H9 (cell line): ENCODE measurements around the gene STK10. TPM values are rescaled to one million over a fixed set of nuclear protein-coding genes. Genes with fewer than 3 reads are reported as not detected.

Experiments used
- DNase-seq: peaks from one replicate; pipeline ENCODE4 v3.0.0-alpha.2; 2017
- H2AFZ ChIP-seq: one replicate; pipeline ENCODE4 v1.6.1; 2013; ENCODE audit warnings: mild to moderate bottlenecking, low read length, control low read depth, moderate library complexity
- H2AK5ac ChIP-seq: 2 replicates; pipeline ENCODE4 v1.6.1; 2013; ENCODE audit warnings: low read length, control low read depth, mixed read lengths; ENCODE audit not compliant: insufficient read length
- H2BK120ac ChIP-seq: one replicate; pipeline ENCODE4 v1.6.1; 2013; ENCODE audit warnings: low read depth, mild to moderate bottlenecking, low read length, control low read depth, inconsistent platforms; ENCODE audit not compliant: poor library complexity, severe bottlenecking
- H2BK12ac ChIP-seq: 2 replicates; pipeline ENCODE4 v1.6.1; 2013; ENCODE audit warnings: low read length, control low read depth, mixed read lengths, low read depth; ENCODE audit not compliant: insufficient read length
- H2BK15ac ChIP-seq: 2 replicates; pipeline ENCODE4 v1.6.1; 2013; ENCODE audit warnings: low read depth, low read length, control low read depth
- H2BK20ac ChIP-seq: one replicate; pipeline ENCODE4 v1.6.1; 2013; ENCODE audit warnings: low read depth, mild to moderate bottlenecking, low read length, control low read depth, inconsistent platforms; ENCODE audit not compliant: poor library complexity, severe bottlenecking
- H2BK5ac ChIP-seq: 2 replicates; pipeline ENCODE4 v1.6.1; 2013; ENCODE audit warnings: low read length, control low read depth, mixed read lengths; ENCODE audit not compliant: insufficient read length
- H3K14ac ChIP-seq: 2 replicates; pipeline ENCODE4 v1.6.1; 2013; ENCODE audit warnings: low read length, control low read depth; ENCODE audit not compliant: insufficient read depth
- H3K18ac ChIP-seq: 2 replicates; pipeline ENCODE4 v1.6.1; 2013; ENCODE audit warnings: low read depth, mild to moderate bottlenecking, mixed read lengths, low read length, control low read depth; ENCODE audit not compliant: insufficient read length
- H3K23ac ChIP-seq: 2 replicates; pipeline ENCODE4 v1.6.1; 2013; ENCODE audit warnings: low read length, control low read depth, mixed read lengths, low read depth; ENCODE audit not compliant: insufficient read length
- H3K23me2 ChIP-seq: 2 replicates; pipeline ENCODE4 v1.6.1; 2013; ENCODE audit warnings: low read depth, mild to moderate bottlenecking, mixed read lengths, low read length, control low read depth; ENCODE audit not compliant: insufficient read length, poor library complexity, severe bottlenecking
- H3K27ac ChIP-seq: 2 replicates; pipeline ENCODE4 v1.5.1; 2013; ENCODE audit warnings: low read length, control low read depth, mixed read lengths, low read depth; ENCODE audit not compliant: insufficient read length
- H3K27me3 ChIP-seq: 2 replicates; pipeline ENCODE4 v1.6.1; 2013; ENCODE audit warnings: low read length, control low read depth, inconsistent platforms; ENCODE audit not compliant: insufficient read depth
- H3K4ac ChIP-seq: 2 replicates; pipeline ENCODE4 v1.6.1; 2013; ENCODE audit warnings: low read depth, mild to moderate bottlenecking, control low read depth, inconsistent platforms, low read length, moderate library complexity
- H3K4me1 ChIP-seq: 2 replicates; pipeline ENCODE4 v1.6.1; 2013; ENCODE audit warnings: low read length, control low read depth, inconsistent platforms; ENCODE audit not compliant: insufficient read depth
- H3K4me2 ChIP-seq: 2 replicates; pipeline ENCODE4 v1.6.1; 2013; ENCODE audit warnings: low read length, control low read depth, mixed read lengths; ENCODE audit not compliant: insufficient read length, insufficient read depth
- H3K56ac ChIP-seq: 2 replicates; pipeline ENCODE4 v1.6.1; 2013; ENCODE audit warnings: low read depth, mild to moderate bottlenecking, mixed read lengths, low read length, control low read depth; ENCODE audit not compliant: insufficient read length
- H3K79me1 ChIP-seq: 2 replicates; pipeline ENCODE4 v1.6.1; 2013; ENCODE audit warnings: low read depth, mild to moderate bottlenecking, moderate library complexity, low read length, control low read depth, inconsistent platforms; ENCODE audit not compliant: insufficient read depth, poor library complexity, severe bottlenecking
- H3K79me2 ChIP-seq: 2 replicates; pipeline ENCODE4 v1.6.1; 2013; ENCODE audit warnings: low read length, control low read depth, inconsistent platforms; ENCODE audit not compliant: insufficient read depth
- H3K9ac ChIP-seq: 2 replicates; pipeline ENCODE4 v1.6.1; 2013; ENCODE audit warnings: low read length, control low read depth, mixed read lengths; ENCODE audit not compliant: insufficient read length; ENCODE audit errors: extremely low read depth
- H3K9me3 ChIP-seq: one replicate; pipeline ENCODE4 v1.6.1; 2013; ENCODE audit warnings: low read depth, low read length, inconsistent platforms; ENCODE audit not compliant: control insufficient read depth
- H3T11ph ChIP-seq: one replicate; pipeline ENCODE4 v1.6.1; 2013; ENCODE audit warnings: mild to moderate bottlenecking, low read length, control low read depth, inconsistent platforms
- H4K20me1 ChIP-seq: one replicate; pipeline ENCODE4 v1.6.1; 2013; ENCODE audit not compliant: control insufficient read depth, insufficient read length, insufficient read depth
- H4K5ac ChIP-seq: 2 replicates; pipeline ENCODE4 v1.6.1; 2013; ENCODE audit warnings: low read depth, mild to moderate bottlenecking, mixed read lengths, low read length, control low read depth; ENCODE audit not compliant: insufficient read length
- H4K8ac ChIP-seq: replicated peaks from 2 replicates; pipeline ENCODE4 v1.6.1; 2013; ENCODE audit warnings: low read length, control low read depth, mixed read lengths, low read depth; ENCODE audit not compliant: insufficient read length
- H4K91ac ChIP-seq: 2 replicates; pipeline ENCODE4 v1.6.1; 2013; ENCODE audit warnings: low read depth, mild to moderate bottlenecking, moderate library complexity, mixed read lengths, low read length, control low read depth; ENCODE audit not compliant: insufficient read length
- H3K27ac Mint-ChIP-seq, 3 experiments: 2 replicates in 2 of 3; 3 replicates in 1 of 3; pipeline ENCODE4 v1.8.0; 2020 to 2021; ENCODE audit warnings: mixed read lengths in 3 of 3, mild to moderate bottlenecking in 1 of 3, moderate library complexity in 1 of 3
- H3K27me3 Mint-ChIP-seq: 2 replicates; pipeline ENCODE4 v1.8.0; 2021; ENCODE audit warnings: low read depth, mild to moderate bottlenecking, moderate library complexity, mixed read lengths
- H3K36me3 Mint-ChIP-seq, 3 experiments: 2 replicates in 2 of 3; 3 replicates in 1 of 3; pipeline ENCODE4 v1.8.0; 2020 to 2021; ENCODE audit warnings: low read depth in 3 of 3, mixed read lengths in 3 of 3; ENCODE audit not compliant: insufficient read depth in 1 of 3
- H3K4me1 Mint-ChIP-seq, 2 experiments: 2 replicates each; pipeline ENCODE4 v1.8.0; 2020; ENCODE audit warnings: mixed read lengths in 2 of 2
- H3K4me3 Mint-ChIP-seq, 2 experiments: 2 replicates in 1 of 2; 3 replicates in 1 of 2; pipeline ENCODE4 v1.8.0; 2020 to 2021; ENCODE audit warnings: mild to moderate bottlenecking in 2 of 2, mixed read lengths in 2 of 2, moderate library complexity in 1 of 2
- H3K9me3 Mint-ChIP-seq, 2 experiments: 2 replicates in 1 of 2; 3 replicates in 1 of 2; pipeline ENCODE4 v1.8.0; 2020; ENCODE audit warnings: mild to moderate bottlenecking in 2 of 2, mixed read lengths in 2 of 2, moderate library complexity in 1 of 2
- WGBS: extraction: QIAGEN DNeasy Blood & Tissue Kit; methylation state at CpG from one replicate; pipeline ENCODE4 v1.1.7; 2013; ENCODE audit warnings: missing lambda C conversion rate, low lambda C conversion rate, mixed read lengths; ENCODE audit not compliant: insufficient read length; ENCODE audit errors: extremely low coverage; 5-methylcytosine and 5-hydroxymethylcytosine counted together
- total RNA-seq: library from RNA; stranded (reverse); gene quantifications from 2 replicates; pipeline ENCODE4 v1.2.1, GENCODE V29; 2021
- TF ChIP-seq, protein P1 (sequence below): fragments of 200-600 bp; sonication (generic); conservative IDR thresholded peaks from 3 replicates; pipeline ENCODE4 v1.8.0; 2021; ENCODE audit warnings: antibody characterized with exemption, mild to moderate bottlenecking

STK10 gene
- total RNA-seq, 1 experiment from 2014 or later, result 14.6 TPM

DNA sequence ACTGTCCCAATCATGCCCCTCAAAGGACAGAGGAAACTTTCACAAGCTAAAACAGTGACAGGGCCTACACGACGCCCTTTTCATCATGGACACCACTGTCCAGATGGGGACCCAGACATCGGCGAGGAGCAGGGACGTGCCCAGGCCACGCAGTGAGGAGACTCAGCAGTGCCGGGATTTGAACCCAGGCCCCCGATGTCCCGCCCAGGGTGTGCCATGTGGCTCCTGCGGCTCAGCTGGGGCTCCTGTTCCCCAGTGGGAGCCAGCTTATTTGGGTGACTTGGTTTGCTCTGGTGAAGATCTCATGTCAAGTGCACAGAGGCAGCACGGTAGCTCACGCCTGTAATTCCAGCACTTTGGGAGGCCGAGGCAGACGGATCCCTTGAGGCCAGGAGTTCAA, 82.2 kb downstream of the STK10 start:
- H3K9me3 Mint-ChIP-seq, result no peaks in the 10 kb centered on the region
- peak overlapping the region in 1 of 3 experiments; percentile 84; a peak in 1 of 7 replicates for H3K27ac Mint-ChIP-seq
- H3K18ac ChIP-seq, result no peak overlapping the region
- H3T11ph ChIP-seq, result no peak overlapping the region
- no peak overlapping the region for H4K5ac ChIP-seq
- no peaks in the 10 kb centered on the region for H3K79me1 ChIP-seq
- no peak overlapping the region for H2BK20ac ChIP-seq
- H3K9ac ChIP-seq, result no peak overlapping the region
- H3K79me2 ChIP-seq, result no peaks in the 10 kb centered on the region
- H3K4me1 Mint-ChIP-seq, result peaks cover 41 to 49% of the 10 kb centered on the region in 2 experiments
- H3K4me3 Mint-ChIP-seq, result peak overlapping the region in 1 of 2 experiments; percentile 54; a peak in 1 of 5 replicates
- no peak overlapping the region for H3K56ac ChIP-seq
- H2BK120ac ChIP-seq, result no peak overlapping the region
- no peak overlapping the region for H2BK15ac ChIP-seq
- no peak overlapping the region for H3K27ac ChIP-seq
- no CpG with 5 or more reads among the region's 14 CpGs for WGBS
- H3K4me1 ChIP-seq, result peaks cover 8% of the 10 kb centered on the region; the same call in 1 of the 2 replicates
- H2BK12ac ChIP-seq, result no peak overlapping the region
- H2BK5ac ChIP-seq, result no peak overlapping the region
- no peak overlapping the region for H3K4me2 ChIP-seq
- no peak overlapping the region for H2AK5ac ChIP-seq
- no peak for DNase-seq
- H3K23ac ChIP-seq, result no peak overlapping the region
- no peaks in the 10 kb centered on the region for H3K27me3 ChIP-seq
- H4K8ac ChIP-seq, result no peak overlapping the region
- H3K4ac ChIP-seq, result no peak overlapping the region
- no peak overlapping the region for H2AFZ ChIP-seq
- H4K20me1 ChIP-seq, result no peaks in the 10 kb centered on the region
- no peak overlapping the region for H4K91ac ChIP-seq
- H3K36me3 Mint-ChIP-seq, result peaks cover 4 to 11% (median 6%) of the 10 kb centered on the region in 3 experiments; a peak in 4 of 7 replicates
- TF ChIP-seq, protein P1, sequence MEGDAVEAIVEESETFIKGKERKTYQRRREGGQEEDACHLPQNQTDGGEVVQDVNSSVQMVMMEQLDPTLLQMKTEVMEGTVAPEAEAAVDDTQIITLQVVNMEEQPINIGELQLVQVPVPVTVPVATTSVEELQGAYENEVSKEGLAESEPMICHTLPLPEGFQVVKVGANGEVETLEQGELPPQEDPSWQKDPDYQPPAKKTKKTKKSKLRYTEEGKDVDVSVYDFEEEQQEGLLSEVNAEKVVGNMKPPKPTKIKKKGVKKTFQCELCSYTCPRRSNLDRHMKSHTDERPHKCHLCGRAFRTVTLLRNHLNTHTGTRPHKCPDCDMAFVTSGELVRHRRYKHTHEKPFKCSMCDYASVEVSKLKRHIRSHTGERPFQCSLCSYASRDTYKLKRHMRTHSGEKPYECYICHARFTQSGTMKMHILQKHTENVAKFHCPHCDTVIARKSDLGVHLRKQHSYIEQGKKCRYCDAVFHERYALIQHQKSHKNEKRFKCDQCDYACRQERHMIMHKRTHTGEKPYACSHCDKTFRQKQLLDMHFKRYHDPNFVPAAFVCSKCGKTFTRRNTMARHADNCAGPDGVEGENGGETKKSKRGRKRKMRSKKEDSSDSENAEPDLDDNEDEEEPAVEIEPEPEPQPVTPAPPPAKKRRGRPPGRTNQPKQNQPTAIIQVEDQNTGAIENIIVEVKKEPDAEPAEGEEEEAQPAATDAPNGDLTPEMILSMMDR, result no peak
- H3K9me3 ChIP-seq, result no peaks in the 10 kb centered on the region
- no peaks in the 10 kb centered on the region for H3K23me2 ChIP-seq
- no peaks in the 10 kb centered on the region for H3K27me3 Mint-ChIP-seq
- no peak overlapping the region for H3K14ac ChIP-seq
